SK-N-SH (cell line): ENCODE data around the gene SEPHS2. TPM values are rescaled to one million over a fixed set of nuclear protein-coding genes. Genes with fewer than 3 reads are reported as not detected.

ENCODE experiments used
- CTCF ChIA-PET: fragments of 300-600, 350-600 bp; formaldehyde crosslinking; extraction: SDS; loops from one replicate; lab custom pipeline; 2021; lab: Yijun Ruan, JAX
- POLR2A ChIA-PET: fragments of 350-600 bp; sonication (Branson Sonifier 250); formaldehyde crosslinking; extraction: SDS; loops from one replicate; lab custom pipeline; 2020; ENCODE audit warnings: antibody characterized with exemption, inconsistent platforms; lab: Yijun Ruan, JAX
- DNase-seq: peaks from one replicate; pipeline ENCODE4 v3.0.0; 2012
- H2AFZ ChIP-seq: fragments of 200-600 bp; sonication (generic); 2 replicates; pipeline ENCODE4 v1.8.1; 2016; ENCODE audit warnings: antibody characterized with exemption, mild to moderate bottlenecking, low read depth
- H3F3A ChIP-seq: fragments of 200-600 bp; sonication (generic); replicated peaks from 2 replicates; pipeline ENCODE3; 2016; ENCODE audit warnings: antibody characterized with exemption, mild to moderate bottlenecking; ENCODE audit not compliant: insufficient read depth
- H3K27ac ChIP-seq, 2 experiments: fragments of 200-500 bp in 1 of 2; fragments of 200-600 bp in 1 of 2; sonication (Bioruptor generic) in 1 of 2; sonication (generic), shearing (Covaris generic) in 1 of 2; 2 replicates each; pipeline versions ENCODE4 v1.5.1 to v1.6.1; 2014 to 2016; ENCODE audit warnings: low read depth in 2 of 2, inconsistent platforms in 1 of 2, low read length in 1 of 2, mild to moderate bottlenecking in 1 of 2, mixed read lengths in 1 of 2
- H3K27me3 ChIP-seq: fragments of 200-600 bp; sonication (generic), shearing (Covaris generic); 2 replicates; pipeline ENCODE4 v1.6.1; 2016; ENCODE audit warnings: mixed run types; ENCODE audit not compliant: insufficient read depth
- H3K36me3 ChIP-seq, 2 experiments: fragments of 200-500 bp in 1 of 2; fragments of 200-600 bp in 1 of 2; sonication (Bioruptor generic) in 1 of 2; sonication (generic) in 1 of 2; replicated peaks in 1 of 2; 2 replicates each; pipeline versions ENCODE3 to v1.5.1; 2014 to 2016; ENCODE audit warnings: low read length in 1 of 2, mild to moderate bottlenecking in 1 of 2; ENCODE audit not compliant: insufficient read depth in 2 of 2, control insufficient read depth in 1 of 2
- H3K4me1 ChIP-seq, 2 experiments: fragments of 200-500 bp in 1 of 2; fragments of 200-600 bp in 1 of 2; sonication (Bioruptor generic) in 1 of 2; sonication (generic), shearing (Covaris generic) in 1 of 2; 2 replicates each; pipeline versions ENCODE4 v1.5.1 to v1.6.1; 2014 to 2016; ENCODE audit warnings: low read depth in 1 of 2, low read length in 1 of 2, mixed run types in 1 of 2; ENCODE audit not compliant: insufficient read depth in 2 of 2, control insufficient read depth in 1 of 2
- H3K4me2 ChIP-seq: fragments of 200-600 bp; sonication (generic), shearing (Covaris generic); 2 replicates; pipeline ENCODE4 v1.6.1; 2017; ENCODE audit warnings: mixed run types
- H3K4me3 ChIP-seq, 2 experiments: fragments of 200-500 bp in 1 of 2; fragments of 200-600 bp in 1 of 2; sonication (Bioruptor generic) in 1 of 2; sonication (generic), shearing (Covaris generic) in 1 of 2; 2 replicates each; pipeline versions ENCODE4 v1.5.1 to v1.8.1; 2014 to 2016; ENCODE audit warnings: low read depth in 2 of 2, inconsistent platforms in 1 of 2, low read length in 1 of 2, mild to moderate bottlenecking in 1 of 2, mixed read lengths in 1 of 2, moderate library complexity in 1 of 2
- H3K79me2 ChIP-seq: fragments of 200-600 bp; sonication (generic); 2 replicates; pipeline ENCODE4 v1.8.1; 2017; ENCODE audit warnings: mild to moderate bottlenecking; ENCODE audit not compliant: insufficient read depth
- H3K9ac ChIP-seq: fragments of 200-600 bp; sonication (generic); 2 replicates; pipeline ENCODE4 v1.6.1; 2017; ENCODE audit warnings: mixed run types
- H3K9me2 ChIP-seq: fragments of 200-600 bp; sonication (generic); 2 replicates; pipeline ENCODE4 v1.6.1; 2017; ENCODE audit warnings: mixed run types
- H3K9me3 ChIP-seq: fragments of 200-600 bp; sonication (generic); 2 replicates; pipeline ENCODE4 v1.6.1; 2017; ENCODE audit warnings: mixed run types, mild to moderate bottlenecking, moderate library complexity
- H4K20me1 ChIP-seq: fragments of 200-600 bp; sonication (generic); 2 replicates; pipeline ENCODE4 v1.6.1; 2017; ENCODE audit warnings: mild to moderate bottlenecking, mixed run types; ENCODE audit not compliant: insufficient read depth
- EZH2phosphoT487 ChIP-seq: fragments of 200-600 bp; sonication (generic); IDR thresholded peaks from 2 replicates; pipeline ENCODE4 v1.6.1; 2017; ENCODE audit warnings: low read depth, mixed run types, mild to moderate bottlenecking, antibody characterized with exemption, moderate library complexity, borderline replicate concordance
- FOXM1 ChIP-seq: IDR thresholded peaks from 2 replicates; pipeline ENCODE4 v1.4.0; 2012; ENCODE audit warnings: low read depth, mild to moderate bottlenecking
- GABPA ChIP-seq: IDR thresholded peaks from 2 replicates; pipeline ENCODE4 v1.4.0; 2012; ENCODE audit warnings: low read depth, mild to moderate bottlenecking
- JUND ChIP-seq: IDR thresholded peaks from 2 replicates; pipeline ENCODE4 v1.4.0; 2012
- MXI1 ChIP-seq: IDR thresholded peaks from 2 replicates; pipeline ENCODE4 v1.6.1; 2012; ENCODE audit warnings: mild to moderate bottlenecking, low read depth, low read length, improper control_type of control experiment
- POLR2AphosphoS5 ChIP-seq: IDR thresholded peaks from 2 replicates; pipeline ENCODE4 v1.6.1; 2012; ENCODE audit warnings: low read depth, low read length
- RAD21 ChIP-seq: IDR thresholded peaks from 2 replicates; pipeline ENCODE4 v1.6.1; 2012; ENCODE audit warnings: mild to moderate bottlenecking, low read length
- RXRA ChIP-seq: IDR thresholded peaks from 2 replicates; pipeline ENCODE4 v1.4.0; 2012; ENCODE audit warnings: low read depth, mild to moderate bottlenecking, borderline replicate concordance
- TCF12 ChIP-seq: IDR thresholded peaks from 2 replicates; pipeline ENCODE4 v1.4.0; 2012
- TEAD4 ChIP-seq: IDR thresholded peaks from 2 replicates; pipeline ENCODE4 v1.4.0; 2012; ENCODE audit warnings: mild to moderate bottlenecking, borderline replicate concordance; ENCODE audit not compliant: insufficient read depth
- WGBS: methylation state at CpG from one replicate; pipeline ENCODE4 v1.1.6; 2017; ENCODE audit warnings: low lambda C conversion rate; 5-methylcytosine and 5-hydroxymethylcytosine counted together
- polyA plus RNA-seq, 3 experiments: library from polyadenylated mRNA; depleted of rRNA; stranded (reverse); fragments of >200 nt; gene quantifications; 2 replicates each; pipeline ENCODE4 v1.2.3, GENCODE V29; 2012
- TF ChIP-seq, protein P1 (sequence below): fragments of 200-600 bp; sonication (generic); IDR thresholded peaks from 2 replicates; pipeline ENCODE4 v1.6.1; 2017; ENCODE audit warnings: antibody characterized with exemption, mild to moderate bottlenecking, moderate library complexity
- TF ChIP-seq, protein P2 (sequence below): IDR thresholded peaks from 2 replicates; pipeline ENCODE4 v1.4.0; 2012; ENCODE audit warnings: low read depth, borderline replicate concordance
- TF ChIP-seq, protein P3 (sequence below): fragments of 150-350 bp; IDR thresholded peaks from 2 replicates; pipeline ENCODE4 v1.6.1; 2016; ENCODE audit warnings: mild to moderate bottlenecking, low read depth, low read length
- TF ChIP-seq, protein P4 (sequence below): IDR thresholded peaks from 2 replicates; pipeline ENCODE4; 2012

SEPHS2 gene
- polyA plus RNA-seq, 1 of the 3 experiments (the other 2 are of a cell fraction) = 30.8 TPM

DNA sequence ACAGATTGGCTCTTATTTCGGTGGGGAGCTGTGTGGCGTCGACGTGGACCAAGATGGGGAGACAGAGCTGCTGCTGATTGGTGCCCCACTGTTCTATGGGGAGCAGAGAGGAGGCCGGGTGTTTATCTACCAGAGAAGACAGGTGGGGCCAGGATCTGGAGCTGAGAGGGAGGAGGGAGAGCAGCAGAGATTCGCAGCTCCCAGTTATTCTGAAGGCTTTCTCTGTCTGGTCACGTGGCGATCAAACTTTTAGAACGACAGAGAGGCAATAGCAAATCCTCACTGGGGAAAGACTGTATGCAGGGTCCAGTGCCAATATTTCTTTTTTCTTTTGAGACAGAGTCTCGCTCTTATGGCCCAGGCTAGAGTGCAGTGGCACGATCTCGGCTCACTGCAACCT lies 49.0 kb upstream of the SEPHS2 start (continued):
- TF ChIP-seq RAD21 (no peak), FOXM1 (no peak), MXI1 (no peak), GABPA (no peak), RXRA (no peak), TEAD4 (no peak), JUND (no peak)
- TF ChIP-seq, protein P1, sequence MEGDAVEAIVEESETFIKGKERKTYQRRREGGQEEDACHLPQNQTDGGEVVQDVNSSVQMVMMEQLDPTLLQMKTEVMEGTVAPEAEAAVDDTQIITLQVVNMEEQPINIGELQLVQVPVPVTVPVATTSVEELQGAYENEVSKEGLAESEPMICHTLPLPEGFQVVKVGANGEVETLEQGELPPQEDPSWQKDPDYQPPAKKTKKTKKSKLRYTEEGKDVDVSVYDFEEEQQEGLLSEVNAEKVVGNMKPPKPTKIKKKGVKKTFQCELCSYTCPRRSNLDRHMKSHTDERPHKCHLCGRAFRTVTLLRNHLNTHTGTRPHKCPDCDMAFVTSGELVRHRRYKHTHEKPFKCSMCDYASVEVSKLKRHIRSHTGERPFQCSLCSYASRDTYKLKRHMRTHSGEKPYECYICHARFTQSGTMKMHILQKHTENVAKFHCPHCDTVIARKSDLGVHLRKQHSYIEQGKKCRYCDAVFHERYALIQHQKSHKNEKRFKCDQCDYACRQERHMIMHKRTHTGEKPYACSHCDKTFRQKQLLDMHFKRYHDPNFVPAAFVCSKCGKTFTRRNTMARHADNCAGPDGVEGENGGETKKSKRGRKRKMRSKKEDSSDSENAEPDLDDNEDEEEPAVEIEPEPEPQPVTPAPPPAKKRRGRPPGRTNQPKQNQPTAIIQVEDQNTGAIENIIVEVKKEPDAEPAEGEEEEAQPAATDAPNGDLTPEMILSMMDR = no peak
- TF ChIP-seq, protein P2, sequence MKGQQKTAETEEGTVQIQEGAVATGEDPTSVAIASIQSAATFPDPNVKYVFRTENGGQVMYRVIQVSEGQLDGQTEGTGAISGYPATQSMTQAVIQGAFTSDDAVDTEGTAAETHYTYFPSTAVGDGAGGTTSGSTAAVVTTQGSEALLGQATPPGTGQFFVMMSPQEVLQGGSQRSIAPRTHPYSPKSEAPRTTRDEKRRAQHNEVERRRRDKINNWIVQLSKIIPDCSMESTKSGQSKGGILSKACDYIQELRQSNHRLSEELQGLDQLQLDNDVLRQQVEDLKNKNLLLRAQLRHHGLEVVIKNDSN = no peak
- TF ChIP-seq, protein P3, sequence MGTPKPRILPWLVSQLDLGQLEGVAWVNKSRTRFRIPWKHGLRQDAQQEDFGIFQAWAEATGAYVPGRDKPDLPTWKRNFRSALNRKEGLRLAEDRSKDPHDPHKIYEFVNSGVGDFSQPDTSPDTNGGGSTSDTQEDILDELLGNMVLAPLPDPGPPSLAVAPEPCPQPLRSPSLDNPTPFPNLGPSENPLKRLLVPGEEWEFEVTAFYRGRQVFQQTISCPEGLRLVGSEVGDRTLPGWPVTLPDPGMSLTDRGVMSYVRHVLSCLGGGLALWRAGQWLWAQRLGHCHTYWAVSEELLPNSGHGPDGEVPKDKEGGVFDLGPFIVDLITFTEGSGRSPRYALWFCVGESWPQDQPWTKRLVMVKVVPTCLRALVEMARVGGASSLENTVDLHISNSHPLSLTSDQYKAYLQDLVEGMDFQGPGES = no peak

DNA sequence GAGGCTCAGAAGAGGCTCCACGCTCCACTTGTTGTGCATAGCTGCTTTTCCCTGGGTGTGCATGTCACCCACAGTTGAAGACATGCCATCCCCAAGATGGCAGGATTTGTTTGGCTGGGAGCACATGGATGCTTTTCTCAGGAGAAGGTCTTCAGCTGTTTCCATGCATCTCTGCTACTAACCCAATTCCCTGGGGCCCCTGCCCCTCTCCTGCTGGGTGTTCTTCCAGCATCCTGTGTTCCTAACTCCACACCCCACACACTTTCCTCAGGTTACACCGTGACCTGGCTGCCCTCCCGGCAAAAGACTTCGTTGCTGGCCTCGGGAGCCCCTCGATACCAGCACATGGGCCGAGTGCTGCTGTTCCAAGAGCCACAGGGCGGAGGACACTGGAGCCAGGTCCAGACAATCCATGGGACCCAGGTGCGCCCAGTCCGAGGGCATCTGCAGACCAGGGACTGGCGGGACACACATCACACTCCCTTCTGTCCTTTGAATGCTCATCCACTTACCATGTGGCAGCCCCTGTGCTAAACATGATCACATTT lies 48.3 kb upstream of the SEPHS2 start:
- DNase-seq = no peak
- H3K9ac ChIP-seq = no peak overlapping the region
- no peaks in the 10 kb centered on the region for H3K27me3 ChIP-seq
- TF ChIP-seq POLR2AphosphoS5 (no peak), EZH2phosphoT487 (no peak), TCF12 (no peak), RAD21 (no peak), JUND (no peak)
- TF ChIP-seq, protein P4, sequence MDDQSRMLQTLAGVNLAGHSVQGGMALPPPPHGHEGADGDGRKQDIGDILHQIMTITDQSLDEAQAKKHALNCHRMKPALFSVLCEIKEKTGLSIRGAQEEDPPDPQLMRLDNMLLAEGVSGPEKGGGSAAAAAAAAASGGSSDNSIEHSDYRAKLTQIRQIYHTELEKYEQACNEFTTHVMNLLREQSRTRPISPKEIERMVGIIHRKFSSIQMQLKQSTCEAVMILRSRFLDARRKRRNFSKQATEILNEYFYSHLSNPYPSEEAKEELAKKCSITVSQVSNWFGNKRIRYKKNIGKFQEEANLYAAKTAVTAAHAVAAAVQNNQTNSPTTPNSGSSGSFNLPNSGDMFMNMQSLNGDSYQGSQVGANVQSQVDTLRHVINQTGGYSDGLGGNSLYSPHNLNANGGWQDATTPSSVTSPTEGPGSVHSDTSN = no peak
- H3K27ac ChIP-seq = no peak overlapping the region
- H3K4me1 ChIP-seq = no peaks in the 10 kb centered on the region
- no peaks in the 10 kb centered on the region for H4K20me1 ChIP-seq
- CTCF ChIA-PET = interaction anchor here (2.1 kb wide), 1 partner anchor 44 kb away, joined by 11 read pairs; no protein-coding TSS in a partner anchor
- H3K79me2 ChIP-seq = no peaks in the 10 kb centered on the region
- H3K36me3 ChIP-seq = no peaks in the 10 kb centered on the region
- H3K9me2 ChIP-seq = no peaks in the 10 kb centered on the region
- H3K4me2 ChIP-seq = no peak overlapping the region
- no peaks in the 10 kb centered on the region for H3K9me3 ChIP-seq
- 71% methylated on average over 10 of the region's 11 CpGs for WGBS
- peaks cover 2% of the 10 kb centered on the region for H3F3A ChIP-seq
- no peak overlapping the region for H3K4me3 ChIP-seq
- H2AFZ ChIP-seq = no peak overlapping the region
- POLR2A ChIA-PET = no interaction called here
